Hematopoietic multipotent progenitor cell (in vitro differentiated cells): ENCODE results near the gene COL5A1. TPM values are rescaled to one million over a fixed set of nuclear protein-coding genes. Genes with fewer than 3 reads are reported as not detected.
"Not testable (repeated sequence)": the region's sequence is repeated elsewhere in the genome, so short reads cannot be mapped to it uniquely, and the experiment has no call there.

ENCODE experiments used
- DNase-seq, 3 donors: peaks; one replicate each; pipeline ENCODE4 v3.0.0-alpha.2; 2011 to 2015; ENCODE audit warnings: low read depth in 2 of 3, low spot score in 2 of 3
- total RNA-seq: library from RNA; depleted of rRNA; stranded (reverse); fragments of >200 nt; gene quantifications from one replicate; pipeline ENCODE4 v1.2.3, GENCODE V29; 2012

The COL5A1 gene
- total RNA-seq, 1 donor: 10.5 TPM

DNA sequence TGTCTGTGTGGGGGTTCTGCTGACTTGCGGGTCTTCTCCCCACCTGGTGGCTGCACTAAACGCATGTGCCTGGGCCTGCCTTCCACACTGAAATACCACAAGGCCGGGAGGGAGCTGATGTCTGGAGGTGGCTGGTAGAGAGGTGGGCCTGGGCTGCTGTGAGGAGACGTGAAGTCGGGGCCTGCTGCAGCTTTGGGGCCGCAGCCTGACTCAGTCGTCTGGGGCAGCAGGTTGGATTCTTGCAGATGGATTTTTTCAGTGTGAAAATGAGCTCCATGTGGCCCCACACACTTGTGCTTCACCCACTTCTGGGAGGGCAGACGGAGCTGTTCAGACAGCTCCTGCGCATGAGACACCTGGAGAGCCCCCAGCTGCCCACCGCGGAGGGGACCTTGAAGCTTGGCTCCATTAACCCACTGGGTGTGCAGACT, 29.3 kb downstream of the COL5A1 start:
- no peak for DNase-seq

DNA sequence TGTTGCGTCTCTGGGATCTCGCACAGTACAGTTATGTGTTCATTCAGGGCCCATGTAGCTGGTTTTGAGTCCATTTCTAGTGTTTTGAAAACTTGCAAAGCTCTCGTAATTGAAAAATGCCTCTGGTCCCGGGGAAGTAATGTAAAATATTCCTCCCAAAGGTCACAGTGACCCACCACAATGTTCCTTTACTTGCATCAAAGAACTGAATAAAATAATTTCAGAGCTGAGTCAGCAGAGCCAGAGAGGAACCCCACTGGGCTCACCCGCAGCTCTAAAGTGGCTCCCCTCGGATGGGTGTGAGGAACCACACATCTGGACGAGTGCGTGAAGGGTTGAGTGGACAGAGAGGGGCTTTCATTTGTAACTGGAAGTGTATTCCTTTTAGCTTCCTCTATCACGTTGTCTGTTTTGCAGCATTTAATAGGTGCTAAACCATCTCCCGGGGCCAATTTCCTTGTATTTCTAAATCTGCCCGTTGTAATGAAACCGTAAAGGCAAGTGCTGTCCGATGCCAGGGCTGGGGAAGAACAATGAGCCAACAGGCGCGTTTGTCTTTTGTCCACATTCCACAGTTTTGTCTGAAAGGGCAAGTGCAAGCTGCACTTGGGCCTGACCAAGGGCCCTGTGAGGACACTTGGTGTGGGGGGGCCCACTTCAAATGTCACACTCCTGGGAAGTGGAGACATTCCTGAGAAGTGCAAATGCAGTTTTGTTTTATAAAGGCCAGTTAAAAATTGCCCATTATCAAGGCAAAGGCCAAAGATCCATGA, 29.9 kb downstream of the COL5A1 start:
- DNase-seq: no peak

DNA sequence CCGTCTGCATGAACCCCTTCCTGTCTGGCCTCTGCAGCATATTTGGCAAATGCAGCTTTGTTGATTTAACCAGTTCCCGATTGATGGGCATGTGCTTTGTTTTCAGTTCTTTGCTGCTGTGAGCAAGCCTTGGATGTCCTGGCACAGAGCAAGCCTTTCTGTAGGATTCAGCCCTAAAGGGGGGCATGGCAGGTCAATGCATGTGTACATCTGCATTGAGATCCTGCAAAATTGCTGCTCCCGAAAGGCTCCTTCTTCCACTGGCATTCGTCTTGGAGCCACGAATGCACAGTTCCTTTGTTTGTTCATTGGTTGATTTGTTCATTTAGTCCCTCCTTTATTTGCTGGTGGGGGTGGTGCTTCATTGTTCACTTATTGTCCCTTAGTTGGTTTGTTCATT, 34.8 kb downstream of the COL5A1 start:
- DNase-seq: no peak

DNA sequence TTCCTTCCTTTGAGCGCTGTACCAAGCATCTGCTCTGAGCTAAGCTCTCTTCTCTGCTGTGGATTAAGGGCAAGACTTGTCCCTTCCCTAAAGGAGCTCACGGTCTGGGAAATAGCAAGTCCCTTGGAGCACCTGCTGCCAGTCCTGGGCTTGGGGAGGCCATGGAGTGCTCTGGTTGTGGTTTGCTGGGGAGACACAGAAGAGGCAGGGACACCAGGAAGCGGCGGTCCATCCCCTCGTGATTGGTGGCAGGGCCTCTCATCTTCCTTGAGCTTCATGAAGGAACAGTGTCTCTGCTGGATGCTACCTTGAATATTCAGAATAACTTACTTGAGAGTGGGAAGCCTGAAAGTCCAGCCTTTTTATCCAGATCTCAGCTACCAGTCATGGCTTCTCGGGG, 35.3 kb downstream of the COL5A1 start:
- DNase-seq: no peak

- no peak for DNase-seq
These were observed 36.1 kb downstream of the COL5A1 start for GRCh38 chr9:134677743-134678142.

GRCh38 chr9:134678206-134678605, 36.6 kb downstream of the COL5A1 start:
- DNase-seq: no peak

GRCh38 chr9:134678666-134679443, 37.3 kb downstream of the COL5A1 start:
- DNase-seq: no peak

DNA sequence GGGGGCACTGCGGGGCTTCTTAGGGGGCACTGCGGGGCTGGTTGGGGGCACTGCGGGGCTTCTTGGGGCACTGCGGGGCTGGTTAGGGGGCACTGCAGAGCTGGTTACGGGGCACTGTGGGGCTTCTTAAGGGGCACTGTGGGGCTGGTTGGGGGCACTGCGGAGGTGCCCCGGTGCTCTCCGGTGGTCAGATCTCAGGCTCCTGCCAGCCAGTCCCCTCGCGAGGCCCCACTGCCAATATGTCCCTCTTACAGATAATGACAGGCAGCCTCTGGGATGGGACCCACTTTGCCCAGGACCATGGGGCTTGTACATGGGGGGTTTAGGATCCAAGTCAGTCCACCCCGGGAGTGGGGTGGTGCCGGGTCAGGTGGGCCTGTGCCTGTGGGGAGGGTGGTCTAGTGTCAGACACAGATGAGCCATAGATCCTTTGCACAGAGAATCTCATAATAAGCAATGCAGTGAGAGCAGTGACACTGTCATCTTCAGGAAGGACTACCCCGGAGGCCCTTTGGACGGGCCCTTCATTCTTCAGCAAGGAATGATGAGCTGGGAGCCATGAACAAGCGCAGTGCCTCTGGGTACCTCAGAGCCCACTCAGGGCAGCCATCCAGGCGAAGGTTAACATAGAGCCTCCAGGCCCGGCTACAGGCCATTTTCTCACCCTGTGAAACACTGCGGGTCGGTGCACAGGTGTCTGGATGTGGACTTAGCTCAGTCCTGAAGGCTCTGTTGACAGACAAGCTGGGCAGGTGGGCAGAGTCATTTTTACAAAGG, 38.2 kb downstream of the COL5A1 start:
- DNase-seq: no peak

- no peak for DNase-seq
These were observed 38.9 kb downstream of the COL5A1 start for GRCh38 chr9:134680393-134681060.

- no peak for DNase-seq
These were observed 39.6 kb downstream of the COL5A1 start for GRCh38 chr9:134681061-134681661.

- no peak for DNase-seq
These were observed 40.4 kb downstream of the COL5A1 start for GRCh38 chr9:134682026-134682425.

DNA sequence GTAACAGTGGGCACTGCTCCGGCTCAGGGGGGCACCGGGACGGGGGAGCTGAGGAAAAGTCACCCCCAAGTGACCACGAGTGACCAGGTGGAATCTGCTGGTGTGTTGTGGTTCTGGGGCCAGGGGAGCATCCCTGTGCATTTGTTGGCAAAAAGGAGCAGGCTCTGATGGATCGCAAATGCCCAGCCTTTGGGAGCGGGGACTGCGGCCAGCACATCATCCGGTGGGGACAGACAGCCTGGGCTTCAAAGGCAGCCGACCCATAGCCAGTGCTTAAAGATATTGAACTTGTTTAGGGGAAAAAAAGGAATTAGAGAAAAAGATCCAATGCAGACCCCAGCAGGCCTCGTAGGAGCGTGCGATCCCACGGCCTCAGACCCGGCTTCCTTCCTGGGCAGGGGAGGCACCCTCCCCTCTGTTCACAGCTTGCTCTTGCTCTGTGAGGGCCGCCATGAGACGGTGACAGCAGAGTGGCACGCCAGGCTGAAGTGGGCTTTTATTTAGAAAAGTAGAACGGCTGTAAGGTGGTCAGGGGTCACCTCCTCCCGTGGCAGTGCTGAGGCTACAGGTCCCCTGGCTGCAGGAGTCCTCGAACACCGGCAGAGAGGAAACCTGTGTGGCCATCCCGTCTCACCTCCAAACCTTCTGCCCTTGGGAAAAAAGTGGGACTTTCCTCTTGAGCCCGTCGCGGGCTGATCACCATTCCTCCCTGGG, 41.2 kb downstream of the COL5A1 start:
- DNase-seq: no peak

DNA sequence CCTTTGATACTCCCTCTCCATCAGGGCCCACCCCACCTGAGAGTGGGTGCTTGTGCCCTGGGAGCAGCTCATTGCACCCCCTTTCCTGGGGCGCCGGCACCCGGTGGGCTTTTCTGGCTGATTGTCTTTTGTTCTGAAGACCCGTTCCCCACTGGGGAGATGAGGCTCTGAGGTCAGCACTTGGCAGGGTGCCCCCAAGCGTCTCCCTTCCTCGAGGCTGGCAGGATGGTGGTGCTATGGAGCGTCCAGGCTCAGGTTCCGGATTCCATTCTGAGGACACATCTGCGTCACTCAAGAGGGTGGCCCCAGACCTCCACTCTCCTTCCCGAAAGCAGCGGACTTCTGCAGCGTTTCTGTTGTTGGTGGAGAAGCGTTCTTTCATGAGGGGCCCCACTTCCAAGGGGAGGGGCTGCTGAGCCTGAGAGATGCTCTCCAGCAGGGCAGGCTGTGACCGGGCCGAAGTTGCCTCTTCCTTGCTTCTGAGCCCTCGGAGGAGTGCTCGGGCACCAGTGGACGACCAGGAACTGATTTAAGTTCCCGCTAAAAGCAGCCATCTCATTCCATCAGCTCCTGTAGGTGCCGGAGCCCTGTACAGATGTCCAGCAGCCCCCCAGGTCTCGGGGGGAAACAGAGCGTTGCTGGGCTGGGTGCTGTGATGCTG, 42.2 kb downstream of the COL5A1 start:
- DNase-seq: no peak

DNA sequence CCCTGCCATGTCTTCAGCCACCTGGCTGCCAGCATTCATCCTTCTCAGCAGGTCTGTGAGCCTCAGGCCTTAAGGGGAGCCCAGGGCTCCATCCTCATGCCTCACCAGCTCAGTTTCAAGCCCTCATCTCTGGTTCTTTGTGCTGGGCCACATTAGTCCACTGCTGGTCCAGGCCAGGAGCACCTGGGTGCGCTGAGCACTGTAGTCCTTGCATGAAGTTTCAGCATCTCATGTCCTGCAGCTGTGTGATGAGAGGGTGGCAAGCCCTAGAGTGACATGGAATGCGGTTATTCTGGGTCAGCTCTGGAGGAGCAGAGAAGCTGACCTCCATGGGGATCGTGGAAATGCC, 42.7 kb downstream of the COL5A1 start:
- no peak for DNase-seq

GRCh38 chr9:134684941-134685340, 43.3 kb downstream of the COL5A1 start:
- not testable (repeated sequence) for DNase-seq

DNA sequence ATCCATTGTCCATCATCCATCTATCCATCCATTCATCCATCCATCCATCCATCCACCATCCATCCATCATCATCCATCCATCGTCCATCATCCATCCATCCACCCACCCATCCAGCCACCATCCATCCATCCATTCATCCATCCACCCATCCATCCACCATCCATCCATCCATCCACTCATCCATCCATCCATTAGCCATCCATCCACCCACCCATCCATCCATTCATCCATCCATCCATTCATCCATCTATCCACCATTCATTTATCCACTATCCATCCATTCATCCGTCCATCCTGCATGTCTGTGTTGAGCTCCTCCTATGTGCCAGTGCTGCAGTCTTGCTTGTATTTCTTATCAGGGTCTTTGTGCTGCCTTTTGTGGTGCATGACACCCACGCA, 44.2 kb downstream of the COL5A1 start:
- no peak for DNase-seq

GRCh38 chr9:134686896-134687295, 45.3 kb downstream of the COL5A1 start:
- no peak for DNase-seq

DNA sequence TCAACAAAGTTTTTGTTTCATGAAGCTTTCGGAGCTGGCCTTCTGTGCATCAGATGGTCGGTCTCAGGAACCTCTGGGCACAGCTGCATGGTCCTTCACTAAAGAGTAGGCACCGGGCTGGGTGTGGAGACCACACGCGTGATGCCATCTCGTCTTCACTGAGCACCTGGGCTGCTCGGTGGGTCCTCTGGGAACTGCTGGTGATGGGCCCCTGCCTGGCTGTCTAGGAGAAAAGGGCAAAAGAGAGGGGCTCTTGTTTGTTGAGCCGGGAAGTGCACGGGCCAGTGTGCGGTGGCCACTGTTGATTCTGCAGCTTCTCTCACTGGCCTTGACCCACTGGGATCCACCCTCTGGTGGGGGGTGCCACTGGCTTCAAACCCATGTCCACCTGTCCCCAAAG, 46.0 kb downstream of the COL5A1 start:
- no peak for DNase-seq

GRCh38 chr9:134688231-134688630, 46.6 kb downstream of the COL5A1 start:
- DNase-seq: no peak
